Activated CD4-positive, alpha-beta T cell treated with anti-CD3 and anti-CD28 coated beads, Interleukin-2, amount 10 ng/mL, durations not matched to agents 24 days and 14 days (primary cell): ENCODE measurements around the gene APOBEC3A. TPM values are rescaled to one million over a fixed set of nuclear protein-coding genes. Genes with fewer than 3 reads are reported as not detected.
A peak's percentile ranks its signal among the peaks of the same experiment; 100 is the strongest.

Source experiments
- DNase-seq: peaks from one replicate; pipeline ENCODE4 v3.0.0; 2022
- H3K27ac Mint-ChIP-seq: one replicate; pipeline ENCODE4 v1.8.0; 2022; ENCODE audit warnings: mild to moderate bottlenecking, mixed read lengths
- H3K27me3 Mint-ChIP-seq: one replicate; pipeline ENCODE4 v1.8.0; 2022; ENCODE audit warnings: mixed read lengths
- H3K36me3 Mint-ChIP-seq: one replicate; pipeline ENCODE4 v1.8.0; 2022; ENCODE audit warnings: low read depth, mild to moderate bottlenecking, mixed read lengths
- H3K4me1 Mint-ChIP-seq: one replicate; pipeline ENCODE4 v1.8.0; 2021; ENCODE audit warnings: mixed read lengths
- H3K4me3 Mint-ChIP-seq: one replicate; pipeline ENCODE4 v1.8.0; 2022; ENCODE audit warnings: mild to moderate bottlenecking, moderate library complexity, mixed read lengths
- H3K9me3 Mint-ChIP-seq: one replicate; pipeline ENCODE4 v1.8.0; 2021; ENCODE audit warnings: mixed read lengths
- intact Hi-C: fragments of 100-400 bp; cut with micrococcal nuclease; formaldehyde crosslinking; loops from one replicate; pipeline ENCODE4 v1.15.1; 2023
- total RNA-seq: library from RNA; stranded (reverse); gene quantifications from 2 replicates; pipeline ENCODE4 v1.2.3, GENCODE V29; 2022

APOBEC3A gene
- total RNA-seq, 1 donor from 2014 or later = not detected

DNA sequence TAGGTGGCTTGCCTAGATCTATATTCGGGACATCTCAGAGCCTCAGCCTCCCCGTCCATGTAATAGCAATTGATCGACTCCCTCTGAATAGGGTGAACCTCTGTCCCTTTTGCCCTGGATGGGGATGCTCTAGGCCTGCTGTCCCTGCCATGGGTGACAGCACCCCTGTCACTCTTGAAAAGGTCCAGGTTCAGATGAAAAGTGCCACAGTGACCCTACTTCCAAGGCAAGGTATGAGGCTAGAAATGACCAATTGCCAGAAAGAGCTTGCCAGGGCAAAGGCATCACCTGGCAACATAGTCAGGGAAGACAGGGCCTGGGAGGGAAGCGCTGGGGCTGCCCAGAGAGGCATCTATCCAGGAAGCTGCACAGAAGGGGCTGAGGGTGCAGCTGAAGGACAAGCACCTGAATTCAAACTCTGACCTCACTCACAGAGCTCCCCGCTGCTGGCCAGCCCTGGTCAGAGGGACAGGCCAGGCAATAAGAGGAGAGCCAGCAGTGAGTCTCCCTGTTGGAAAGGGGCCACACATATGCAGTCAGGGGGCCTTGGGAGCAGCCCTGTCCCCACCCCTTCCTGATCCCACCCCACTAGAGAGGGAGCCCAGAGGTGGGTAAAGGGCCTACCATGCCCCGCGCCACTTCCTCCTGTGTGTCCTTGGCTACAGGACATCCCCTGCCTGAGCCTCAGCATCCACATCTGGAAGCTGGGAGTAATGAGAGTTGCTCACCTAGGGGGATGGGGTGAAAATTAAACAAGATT lies 9.0 kb upstream of the APOBEC3A start:
- Mint-ChIP-seq H3K27me3 (peaks cover 9% of the 10 kb centered on the region), H3K4me3 (no peak overlapping the region), H3K9me3 (no peaks in the 10 kb centered on the region), H3K36me3 (no peaks in the 10 kb centered on the region), H3K27ac (no peak overlapping the region), H3K4me1 (peaks cover 42% of the 10 kb centered on the region)
- intact Hi-C loops = no loop called here
- DNase-seq = no peak

DNA sequence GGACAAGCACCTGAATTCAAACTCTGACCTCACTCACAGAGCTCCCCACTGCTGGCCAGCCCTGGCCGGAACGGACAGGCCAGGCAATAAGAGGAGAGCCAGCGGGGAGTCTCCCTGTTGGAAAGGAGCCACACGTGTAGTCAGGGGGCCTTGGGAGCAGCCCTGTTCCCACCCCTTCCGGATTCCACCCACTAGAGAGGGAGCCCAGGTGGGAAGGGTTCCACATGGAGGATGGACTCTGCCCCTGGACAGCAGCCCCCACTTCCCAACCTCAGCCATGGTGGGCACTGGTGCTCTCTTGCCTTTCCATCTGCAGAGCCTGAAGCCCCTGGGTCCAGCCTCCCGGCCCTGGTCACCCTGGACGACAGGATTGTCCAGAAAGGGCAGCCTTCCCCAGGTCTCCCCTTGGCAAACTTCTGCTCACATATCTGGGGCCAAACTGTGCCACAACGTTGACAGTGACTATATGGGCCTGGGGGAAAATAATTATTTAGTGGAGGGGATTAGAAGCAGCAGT lies 7.5 kb upstream of the APOBEC3A start:
- Mint-ChIP-seq H3K27ac (no peak overlapping the region), H3K9me3 (no peaks in the 10 kb centered on the region), H3K4me1 (peaks cover 49% of the 10 kb centered on the region), H3K4me3 (no peak overlapping the region), H3K36me3 (no peaks in the 10 kb centered on the region), H3K27me3 (peaks cover 9% of the 10 kb centered on the region)
- no peak for DNase-seq
- intact Hi-C loops = no loop called here

DNA sequence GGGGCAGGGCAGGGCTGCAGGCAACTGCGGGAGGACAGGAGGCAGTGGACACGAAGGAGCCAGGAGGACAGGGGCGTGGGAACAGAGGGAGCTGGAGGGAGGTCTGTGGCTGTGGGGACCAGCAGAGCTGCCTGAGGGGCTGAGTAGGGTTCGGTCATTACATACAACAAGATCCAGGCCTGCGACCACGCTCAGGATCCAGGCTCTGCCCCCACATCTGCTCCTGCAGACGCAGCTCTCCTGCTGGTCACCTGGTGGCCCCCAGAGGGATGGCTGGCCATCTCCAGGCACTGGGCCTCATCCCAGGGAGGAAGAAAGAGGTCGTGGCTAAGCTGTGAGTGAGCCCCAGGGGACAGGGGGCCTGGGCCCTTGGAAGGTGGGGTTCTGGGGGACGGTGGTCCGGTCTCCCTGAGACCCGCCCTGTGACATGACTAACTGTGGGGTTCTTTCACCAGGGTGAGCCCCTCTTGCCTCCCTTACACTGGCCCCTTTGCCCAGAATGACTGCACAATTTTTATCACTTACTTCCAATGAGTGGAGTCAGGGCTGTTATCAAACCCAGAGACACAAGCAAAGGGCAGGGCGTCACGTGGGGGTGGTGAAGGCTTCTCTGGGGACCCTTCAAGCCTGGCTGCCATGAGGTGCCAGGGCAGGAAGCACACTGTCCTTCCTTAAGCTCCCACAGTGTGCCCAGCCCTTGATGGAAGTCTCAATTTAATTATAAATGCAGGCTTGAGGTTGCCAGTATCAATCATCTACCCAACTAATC lies 6.7 kb upstream of the APOBEC3A start:
- Mint-ChIP-seq H3K4me3 (no peak overlapping the region), H3K36me3 (no peaks in the 10 kb centered on the region), H3K9me3 (no peaks in the 10 kb centered on the region), H3K27me3 (peaks cover 9% of the 10 kb centered on the region), H3K27ac (no peak overlapping the region), H3K4me1 (peaks cover 57% of the 10 kb centered on the region)
- no peak for DNase-seq
- intact Hi-C loops = no loop called here

DNA sequence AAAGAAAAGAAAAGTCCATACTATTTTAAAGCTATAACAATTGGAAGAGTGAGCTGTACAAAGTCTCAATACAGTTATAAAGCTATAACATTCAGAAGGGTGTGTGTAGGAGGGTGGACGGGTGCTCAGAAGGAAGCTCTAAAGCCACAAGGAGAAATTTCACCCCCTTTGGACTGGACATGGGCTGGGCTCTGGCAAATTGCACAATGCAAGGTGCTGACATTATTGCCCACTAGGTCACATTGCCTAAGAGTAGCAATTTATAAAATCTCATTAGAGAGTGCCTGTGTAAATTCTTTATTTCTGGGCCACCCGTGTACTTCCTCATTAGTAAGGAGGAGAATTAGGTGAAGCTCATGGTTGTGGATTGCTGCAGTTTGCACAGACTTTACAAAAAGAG lies 5.7 kb upstream of the APOBEC3A start:
- Mint-ChIP-seq H3K36me3 (no peaks in the 10 kb centered on the region), H3K27me3 (peaks cover 4% of the 10 kb centered on the region), H3K4me1 (peaks cover 52% of the 10 kb centered on the region), H3K9me3 (no peaks in the 10 kb centered on the region), H3K27ac (peak overlapping the region; percentile 65), H3K4me3 (no peak overlapping the region)
- intact Hi-C loops = no loop called here
- no peak for DNase-seq

DNA sequence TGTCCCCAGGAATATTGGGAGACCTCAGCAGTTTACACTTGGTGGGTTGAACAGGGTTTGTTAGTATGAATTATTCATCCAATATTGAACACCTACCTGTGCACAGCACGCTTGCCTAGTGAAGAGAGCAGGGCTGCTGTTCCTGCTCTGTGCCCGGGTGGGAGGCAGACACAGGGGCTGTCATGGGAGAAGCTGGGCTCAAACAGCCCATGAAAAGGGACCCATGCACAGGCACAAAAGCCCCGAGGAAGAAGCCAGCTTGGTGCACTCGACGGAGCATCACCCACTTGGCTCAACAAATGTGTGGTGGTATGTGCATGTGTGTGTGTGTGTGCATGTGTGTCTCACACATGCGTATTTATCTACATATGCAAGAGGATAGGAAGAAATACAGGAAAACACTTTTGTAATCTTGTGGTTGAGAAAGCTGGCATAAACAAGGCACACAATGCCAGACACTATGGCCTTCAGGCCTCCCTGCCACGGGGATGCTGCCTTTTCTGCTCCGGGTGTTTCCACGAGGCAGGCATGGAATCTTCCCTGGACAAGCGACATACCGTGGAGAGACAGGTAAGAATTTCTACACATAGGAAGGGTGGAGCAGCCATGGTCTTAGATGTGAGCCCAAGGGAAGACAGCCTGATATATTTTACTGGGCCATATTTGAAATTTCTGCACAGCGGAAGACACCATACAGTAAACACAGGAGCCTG lies 5.0 kb upstream of the APOBEC3A start:
- DNase-seq = no peak
- Mint-ChIP-seq H3K27me3 (peaks cover 1% of the 10 kb centered on the region), H3K4me3 (no peak overlapping the region), H3K36me3 (no peaks in the 10 kb centered on the region), H3K4me1 (peaks cover 50% of the 10 kb centered on the region), H3K9me3 (no peaks in the 10 kb centered on the region), H3K27ac (peak overlapping the region; percentile 65)
- intact Hi-C loops = no loop called here

DNA sequence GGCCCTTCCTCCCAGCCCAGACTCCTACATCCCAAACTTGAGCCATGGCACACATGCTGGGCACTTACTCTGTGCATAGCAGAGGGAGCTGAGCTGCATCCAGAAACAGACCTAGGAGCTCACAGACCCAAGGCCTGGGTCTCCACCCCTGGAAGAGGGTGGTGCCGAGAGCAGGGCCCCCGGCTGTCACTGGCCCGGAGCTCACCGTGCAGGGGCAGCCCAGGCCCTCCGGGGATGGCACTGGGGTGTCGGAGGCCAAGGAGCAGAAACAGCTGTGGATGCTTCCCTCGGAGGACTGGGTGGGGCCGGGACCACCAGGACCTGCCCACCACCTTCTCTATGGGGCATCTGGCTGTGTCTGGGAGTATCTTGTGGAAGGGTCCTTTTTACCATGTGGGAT lies 4.3 kb upstream of the APOBEC3A start:
- Mint-ChIP-seq H3K27ac (peak overlapping the region; percentile 98), H3K4me3 (no peak overlapping the region), H3K4me1 (peaks cover 47% of the 10 kb centered on the region), H3K36me3 (no peaks in the 10 kb centered on the region), H3K9me3 (no peaks in the 10 kb centered on the region), H3K27me3 (no peaks in the 10 kb centered on the region)
- intact Hi-C loops = no loop called here
- no peak for DNase-seq

DNA sequence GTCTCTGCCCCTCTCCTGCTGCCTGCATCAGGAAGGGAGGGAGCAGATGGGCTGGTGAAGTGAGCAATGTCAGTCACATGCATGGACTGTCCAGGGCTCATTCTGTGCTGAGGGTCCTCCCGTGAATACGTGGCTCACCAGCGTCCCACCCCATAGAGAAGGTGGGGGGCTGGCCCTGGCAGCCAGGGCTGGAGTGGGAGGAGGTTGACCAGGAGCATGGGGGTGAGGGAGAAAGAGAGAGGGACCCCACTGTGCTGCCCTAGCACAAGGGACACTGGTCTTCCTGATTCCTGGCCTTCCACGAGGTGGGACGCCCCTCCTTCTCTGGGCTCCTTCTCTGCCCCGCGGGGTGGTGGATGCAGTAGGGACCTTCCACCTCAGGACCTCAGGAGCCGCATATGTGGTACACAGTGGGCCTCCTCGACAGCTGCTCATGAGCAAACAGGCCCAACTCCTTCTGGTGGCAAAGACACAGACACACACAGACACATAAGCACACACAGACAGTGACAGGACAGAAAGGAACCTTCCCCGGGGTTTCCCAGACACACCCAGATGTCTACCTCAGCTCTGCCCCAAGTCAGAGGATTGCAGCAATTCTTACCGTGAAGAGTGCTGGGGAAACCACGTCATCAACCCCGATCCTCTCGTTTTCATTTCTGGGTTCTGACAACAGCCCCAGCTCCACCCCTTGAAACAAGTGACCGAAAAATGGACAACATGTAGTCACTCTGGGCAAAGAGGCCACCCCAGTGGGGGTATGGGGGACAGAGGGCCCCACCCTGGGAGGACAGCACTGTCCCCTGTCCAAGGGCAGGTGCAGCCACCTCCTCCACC lies 3.6 kb upstream of the APOBEC3A start:
- Mint-ChIP-seq H3K4me1 (peaks cover 49% of the 10 kb centered on the region), H3K27me3 (no peaks in the 10 kb centered on the region), H3K4me3 (peak overlapping the region; percentile 73), H3K27ac (peak overlapping the region; percentile 98), H3K36me3 (no peaks in the 10 kb centered on the region), H3K9me3 (no peaks in the 10 kb centered on the region)
- intact Hi-C loops = loop anchor here (1.0 kb wide), 3 partner anchors 12 to 84 kb away; no protein-coding TSS in a partner anchor
- peak; percentile 94 for DNase-seq

DNA sequence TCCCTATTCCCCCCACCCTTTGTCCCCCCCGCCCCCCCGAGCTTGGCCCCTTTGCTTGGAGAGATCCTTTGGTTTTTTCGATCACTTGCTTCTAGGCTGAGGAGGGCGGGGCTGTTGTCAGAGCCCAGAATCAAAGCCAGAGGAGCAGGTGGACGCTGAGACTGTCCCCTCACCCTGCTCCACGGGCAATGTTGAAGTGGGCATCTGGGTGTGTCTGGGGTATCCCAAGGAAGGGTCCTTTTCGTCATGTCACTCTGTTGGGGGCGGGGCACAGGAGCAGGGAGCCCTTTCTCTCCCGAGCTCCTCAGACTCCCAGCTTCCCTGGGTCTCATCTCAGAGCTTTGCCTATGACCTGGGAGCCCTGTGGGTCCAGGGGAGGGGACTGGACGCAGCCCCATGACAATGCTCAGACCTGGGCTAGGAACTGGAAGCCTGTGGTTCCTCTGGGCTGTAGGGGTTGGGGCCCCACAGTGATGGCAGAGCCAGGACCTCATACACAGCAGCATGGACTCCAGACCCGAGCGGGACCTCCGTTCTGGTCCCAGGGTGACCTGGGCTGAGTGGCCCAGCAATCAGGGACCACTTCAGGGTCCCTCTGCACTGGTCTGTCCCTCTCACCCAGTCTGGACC lies 2.9 kb upstream of the APOBEC3A start:
- peak overlapping the region; percentile 19 for H3K4me3 Mint-ChIP-seq
- H3K27me3 Mint-ChIP-seq = no peaks in the 10 kb centered on the region
- no peak for DNase-seq
- no peaks in the 10 kb centered on the region for H3K36me3 Mint-ChIP-seq
- peak overlapping the region; percentile 98 for H3K27ac Mint-ChIP-seq
- H3K9me3 Mint-ChIP-seq = no peaks in the 10 kb centered on the region
- H3K4me1 Mint-ChIP-seq = peaks cover 55% of the 10 kb centered on the region
- intact Hi-C loops = loop anchor here (1.0 kb wide), 3 partner anchors 13 to 85 kb away; no protein-coding TSS in a partner anchor

DNA sequence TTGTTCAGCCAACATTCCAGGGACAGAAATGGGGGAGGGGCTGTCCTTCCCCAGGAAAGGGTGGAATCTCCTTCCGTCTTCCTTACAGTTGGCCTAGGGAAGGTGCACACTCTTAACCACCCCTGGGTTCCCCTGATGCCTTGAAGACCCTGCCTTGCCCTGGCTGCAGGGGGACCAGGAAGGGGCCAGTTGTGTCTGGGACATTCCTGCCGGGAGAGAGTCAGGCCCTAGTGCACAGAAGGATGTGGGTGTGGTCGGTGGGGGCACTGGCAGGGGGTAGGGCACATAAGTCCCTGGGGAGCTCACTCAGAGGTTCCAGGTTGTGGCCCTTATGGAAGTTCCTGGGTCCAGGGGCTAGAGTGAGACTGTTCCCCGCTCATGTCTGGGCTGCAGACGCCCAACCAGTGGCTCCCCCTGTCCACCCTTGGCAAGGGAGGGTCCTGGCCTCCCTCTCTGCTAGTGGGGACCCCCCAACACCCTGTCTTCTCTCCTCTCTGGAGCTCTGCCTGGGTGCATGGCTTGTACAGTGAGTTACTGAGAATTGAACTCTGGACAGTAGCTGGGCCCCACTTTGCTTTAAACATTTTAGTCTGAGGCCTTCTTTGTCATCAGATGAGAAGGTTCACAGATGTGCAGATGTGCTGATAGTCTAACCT lies 2.0 kb upstream of the APOBEC3A start:
- H3K4me3 Mint-ChIP-seq = no peak overlapping the region
- intact Hi-C loops = no loop called here
- peaks cover 58% of the 10 kb centered on the region for H3K4me1 Mint-ChIP-seq
- no peak for DNase-seq
- H3K9me3 Mint-ChIP-seq = no peaks in the 10 kb centered on the region
- peak overlapping the region; percentile 98 for H3K27ac Mint-ChIP-seq
- no peaks in the 10 kb centered on the region for H3K36me3 Mint-ChIP-seq
- no peaks in the 10 kb centered on the region for H3K27me3 Mint-ChIP-seq

DNA sequence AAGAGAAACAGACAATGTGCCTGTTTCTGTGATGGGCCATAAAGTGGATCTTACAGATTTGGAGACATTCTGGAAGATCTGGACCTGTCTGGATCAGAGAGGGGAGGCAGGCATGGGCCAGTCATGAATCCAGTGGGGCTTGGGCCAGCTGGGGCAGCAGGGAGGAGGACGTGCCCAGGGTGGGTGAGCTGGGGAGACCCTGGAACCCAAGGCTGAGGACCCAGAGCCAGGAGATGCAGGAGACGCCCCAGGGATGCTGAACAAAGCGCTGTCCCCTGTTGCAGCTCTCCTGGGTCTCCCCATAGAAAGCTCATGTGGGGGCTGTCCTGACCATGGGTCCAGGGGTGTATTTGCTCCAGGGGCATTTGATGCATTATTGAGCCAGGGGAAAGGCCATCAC lies 1.5 kb upstream of the APOBEC3A start:
- H3K27ac Mint-ChIP-seq = peak overlapping the region; percentile 98
- no peaks in the 10 kb centered on the region for H3K9me3 Mint-ChIP-seq
- H3K4me1 Mint-ChIP-seq = peaks cover 57% of the 10 kb centered on the region
- no peak for DNase-seq
- intact Hi-C loops = no loop called here
- no peak overlapping the region for H3K4me3 Mint-ChIP-seq
- no peaks in the 10 kb centered on the region for H3K27me3 Mint-ChIP-seq
- no peaks in the 10 kb centered on the region for H3K36me3 Mint-ChIP-seq

DNA sequence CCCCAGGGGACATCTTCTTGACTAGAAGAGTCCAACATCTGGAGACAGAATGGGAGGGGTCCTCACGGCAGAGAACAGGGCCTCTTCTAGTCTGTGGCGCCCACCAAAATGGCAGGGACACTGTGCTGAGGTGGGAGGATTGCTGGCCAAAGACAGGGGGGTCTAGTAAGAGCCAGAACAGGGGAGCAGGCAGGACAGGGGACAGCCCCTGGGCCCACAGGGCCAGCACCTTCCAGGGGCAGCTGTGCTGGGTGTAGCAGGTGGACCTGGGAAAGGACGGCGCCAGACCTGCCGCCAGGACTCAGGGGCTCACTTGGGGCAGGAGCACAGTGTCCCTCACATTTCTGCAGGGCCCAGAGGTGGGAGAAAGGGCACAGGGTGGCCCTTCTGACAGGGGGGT lies 858 bp upstream of the APOBEC3A start:
- Mint-ChIP-seq H3K4me1 (peaks cover 53% of the 10 kb centered on the region), H3K9me3 (no peaks in the 10 kb centered on the region), H3K27ac (peak overlapping the region; percentile 67), H3K27me3 (no peaks in the 10 kb centered on the region), H3K36me3 (no peaks in the 10 kb centered on the region), H3K4me3 (no peak overlapping the region)
- DNase-seq = no peak
- intact Hi-C loops = no loop called here

DNA sequence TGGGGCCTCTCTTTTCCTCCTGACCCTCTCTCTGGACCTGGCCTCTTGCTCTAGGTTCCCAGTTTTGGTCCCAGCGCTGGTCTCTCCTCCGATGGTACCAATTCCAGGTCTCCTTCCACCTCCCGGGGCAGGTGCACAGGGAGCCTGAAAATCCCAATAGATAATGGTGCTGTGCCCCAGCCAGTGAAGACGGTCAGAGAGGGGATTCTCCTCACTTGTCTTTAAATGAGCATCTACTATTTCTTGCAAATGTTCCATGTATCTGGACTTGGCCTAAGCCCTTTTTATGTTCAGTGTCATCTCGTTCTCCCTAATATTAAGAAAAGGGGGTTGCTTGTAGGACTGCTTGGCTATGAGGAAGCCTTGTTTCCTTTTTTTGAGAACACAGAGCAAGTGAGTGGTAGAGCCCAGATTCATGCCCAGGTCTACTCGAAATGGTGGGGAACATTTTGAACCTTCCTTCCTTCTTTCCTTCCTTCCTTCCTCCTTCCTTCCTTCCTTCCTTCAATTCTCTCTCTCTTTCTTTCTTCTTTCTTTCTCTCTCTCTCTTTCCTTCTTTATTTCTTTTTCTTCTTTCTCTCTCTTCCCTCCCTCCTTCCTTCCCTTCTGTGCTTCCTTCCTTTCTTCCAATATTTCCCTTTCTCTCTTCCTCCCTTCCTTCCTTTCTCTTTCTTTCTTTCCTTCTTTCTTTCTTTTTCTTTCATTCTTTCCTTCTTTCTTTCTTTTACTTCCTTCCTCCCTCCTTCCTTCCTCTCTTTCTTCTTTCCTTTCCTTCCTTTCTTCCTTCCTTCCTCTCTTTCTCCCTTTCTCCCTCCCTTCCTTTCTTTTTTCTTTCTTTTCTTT lies 620 bp downstream of the APOBEC3A start:
- H3K36me3 Mint-ChIP-seq = no peaks in the 10 kb centered on the region
- H3K9me3 Mint-ChIP-seq = no peaks in the 10 kb centered on the region
- intact Hi-C loops = no loop called here
- H3K4me3 Mint-ChIP-seq = no peak overlapping the region
- H3K27ac Mint-ChIP-seq = peak overlapping the region; percentile 45
- DNase-seq = no peak
- H3K27me3 Mint-ChIP-seq = no peaks in the 10 kb centered on the region
- H3K4me1 Mint-ChIP-seq = peaks cover 42% of the 10 kb centered on the region
